ENCODE results near the gene CBLB.

Gene CBLB

DNA sequence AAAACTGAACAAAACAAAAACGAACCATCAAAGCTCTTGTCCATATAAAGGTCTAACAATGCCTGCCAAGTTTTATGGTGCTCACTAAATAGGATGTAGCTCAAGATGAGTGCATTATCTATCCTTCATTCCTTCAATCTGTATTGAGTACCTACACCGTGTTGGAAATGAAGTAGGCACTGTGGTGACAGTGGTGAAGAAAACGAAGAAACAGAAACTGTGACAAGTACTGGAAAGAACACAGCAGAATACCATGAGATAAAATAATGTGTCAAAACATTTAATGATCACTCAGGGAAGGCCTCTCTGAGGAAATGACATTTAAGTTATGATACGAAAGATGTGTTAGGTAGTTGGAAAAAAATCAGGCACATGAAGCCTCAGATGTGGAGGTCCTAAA, 36.2 kb downstream of the CBLB start:
- WGBS, 2 experiments (ENCODE audit: insufficient coverage in 2 of 2): 100% methylated on average over 1 to 3 of the region's 4 CpGs
- Histone ChIP-seq H3K4me3 (ENCODE audit: extremely low read depth, insufficient read depth, low read length, poor library complexity, severe bottlenecking) (no peak overlapping the region), H3K9me3 (ENCODE audit: control insufficient read depth, low read length) (no peaks in the 10 kb centered on the region), H3K36me3 (ENCODE audit: control insufficient read depth, insufficient read depth, low read length) (no peaks in the 10 kb centered on the region), H3K4me1 (ENCODE audit: control insufficient read depth, insufficient read depth, low read length, poor library complexity, severe bottlenecking) (peaks cover 24% of the 10 kb centered on the region), H3K27ac (ENCODE audit: low read depth, low read length, severe bottlenecking) (no peak overlapping the region)

DNA sequence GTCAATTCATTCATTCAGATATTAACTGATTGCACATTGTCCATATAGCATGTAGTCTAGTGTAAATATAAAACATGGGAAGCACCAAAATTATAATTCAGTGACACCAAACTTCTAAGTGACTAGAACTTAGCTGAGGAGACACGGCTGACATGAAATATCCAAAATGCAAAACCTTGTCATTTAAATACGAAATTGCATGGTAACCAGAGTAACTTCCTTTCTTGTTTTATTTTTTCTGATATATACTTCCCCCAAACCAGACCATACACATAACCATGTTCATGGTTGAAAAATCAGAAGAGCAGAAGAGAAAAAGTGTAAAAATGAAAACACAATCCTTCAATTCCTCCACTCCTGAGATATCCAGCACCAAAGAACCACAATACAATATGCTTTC, 38.0 kb downstream of the CBLB start:
- H3K4me3 ChIP-seq (ENCODE audit: extremely low read depth, insufficient read depth, low read length, poor library complexity, severe bottlenecking): no peak overlapping the region
- H3K4me1 ChIP-seq (ENCODE audit: control insufficient read depth, insufficient read depth, low read length, poor library complexity, severe bottlenecking): peaks cover 19% of the 10 kb centered on the region
- no peak overlapping the region for H3K27ac ChIP-seq (ENCODE audit: low read depth, low read length, severe bottlenecking)
- H3K9me3 ChIP-seq (ENCODE audit: control insufficient read depth, low read length): no peaks in the 10 kb centered on the region
- peaks cover 5% of the 10 kb centered on the region for H3K36me3 ChIP-seq (ENCODE audit: control insufficient read depth, insufficient read depth, low read length)
- WGBS, 2 experiments (ENCODE audit: insufficient coverage in 2 of 2): 100% methylated on average over 2 of the region's 2 CpGs; no CpG with 5 or more reads in 1 of the 2 experiments

DNA sequence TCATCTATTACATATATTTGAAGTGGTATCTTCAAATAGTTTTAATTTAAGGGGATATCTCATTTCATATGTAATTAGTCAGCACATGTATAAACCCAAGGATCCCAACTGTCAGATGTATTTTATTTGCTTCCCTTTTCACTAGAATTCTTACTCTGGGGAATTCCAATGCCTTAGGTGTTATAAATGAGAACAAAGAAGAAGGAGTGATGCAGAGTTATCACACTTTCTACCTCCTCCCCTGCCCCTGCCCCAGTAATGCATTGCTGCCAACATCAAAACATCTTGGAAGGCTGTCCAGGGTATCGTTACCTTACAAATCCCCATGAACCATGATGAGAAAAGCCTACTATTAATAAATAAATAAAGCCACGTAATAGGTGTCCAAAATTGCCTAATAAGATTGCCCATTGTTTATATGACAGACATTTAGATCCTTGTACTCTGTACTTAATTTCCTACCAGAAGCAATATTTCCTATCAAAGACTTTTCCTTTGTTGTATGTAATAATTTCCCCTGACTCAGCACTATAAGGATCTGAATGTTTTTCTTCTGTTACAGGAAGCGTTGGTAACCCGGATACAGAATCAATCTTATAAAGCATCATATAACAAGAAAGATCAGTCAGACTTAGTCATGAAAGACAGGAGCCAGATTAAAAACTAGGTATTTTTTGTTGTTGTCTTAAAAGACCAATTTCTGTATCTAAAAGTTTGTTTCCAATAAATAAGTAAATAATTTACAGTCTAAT, 38.8 kb downstream of the CBLB start:
- Histone ChIP-seq H3K36me3 (ENCODE audit: control insufficient read depth, insufficient read depth, low read length) (peaks cover 5% of the 10 kb centered on the region), H3K27ac (ENCODE audit: low read depth, low read length, severe bottlenecking) (no peak overlapping the region), H3K4me1 (ENCODE audit: control insufficient read depth, insufficient read depth, low read length, poor library complexity, severe bottlenecking) (peaks cover 17% of the 10 kb centered on the region), H3K9me3 (ENCODE audit: control insufficient read depth, low read length) (no peaks in the 10 kb centered on the region), H3K4me3 (ENCODE audit: extremely low read depth, insufficient read depth, low read length, poor library complexity, severe bottlenecking) (no peak overlapping the region)
- WGBS, 2 experiments (ENCODE audit: insufficient coverage in 2 of 2): 100% methylated on average over 2 of the region's 4 CpGs; no CpG with 5 or more reads in 1 of the 2 experiments

DNA sequence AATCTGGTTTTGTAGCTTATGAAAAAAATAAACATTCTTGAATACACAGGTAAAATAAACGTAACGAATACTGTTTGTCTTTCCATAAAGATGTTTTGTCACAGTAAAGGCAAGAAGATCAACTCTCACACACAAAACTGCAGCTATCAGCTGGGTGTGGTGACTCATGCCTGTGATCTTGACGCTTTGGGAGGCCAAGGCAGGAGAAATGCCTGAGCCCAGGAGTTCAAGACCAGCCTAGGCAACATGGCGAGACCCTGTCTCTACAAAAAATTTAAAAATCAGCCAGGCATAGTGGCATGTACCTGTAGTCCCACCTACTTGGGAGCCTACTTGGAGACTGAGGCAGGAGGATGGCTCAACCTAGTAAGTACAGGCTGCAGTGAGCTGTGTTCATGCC, 39.6 kb downstream of the CBLB start:
- WGBS, 2 experiments (ENCODE audit: insufficient coverage in 2 of 2): 83 to 94% methylated on average over 2 of the region's 4 CpGs
- H3K36me3 ChIP-seq (ENCODE audit: control insufficient read depth, insufficient read depth, low read length): peaks cover 7% of the 10 kb centered on the region
- peaks cover 25% of the 10 kb centered on the region for H3K4me1 ChIP-seq (ENCODE audit: control insufficient read depth, insufficient read depth, low read length, poor library complexity, severe bottlenecking)
- no peak overlapping the region for H3K27ac ChIP-seq (ENCODE audit: low read depth, low read length, severe bottlenecking)
- no peak overlapping the region for H3K4me3 ChIP-seq (ENCODE audit: extremely low read depth, insufficient read depth, low read length, poor library complexity, severe bottlenecking)
- no peaks in the 10 kb centered on the region for H3K9me3 ChIP-seq (ENCODE audit: control insufficient read depth, low read length)

DNA sequence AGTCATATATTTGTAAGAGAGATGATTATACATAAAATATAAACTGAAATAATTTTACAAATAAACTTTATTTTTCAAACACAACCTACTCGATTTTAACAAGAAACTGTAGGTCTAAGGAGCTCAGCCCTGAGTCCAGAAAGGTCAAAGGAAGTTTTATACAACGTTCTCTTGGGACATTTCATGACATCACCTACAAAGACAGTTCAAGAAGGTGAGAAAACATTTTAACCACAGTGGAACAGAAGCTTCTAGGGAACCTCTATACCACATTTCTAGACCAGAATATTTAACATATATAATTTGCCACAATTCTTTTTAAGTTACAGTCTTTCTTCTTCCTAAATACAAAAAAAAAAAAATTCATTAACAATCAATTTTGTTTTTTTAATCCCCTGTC, 40.1 kb downstream of the CBLB start:
- Histone ChIP-seq H3K9me3 (ENCODE audit: control insufficient read depth, low read length) (no peaks in the 10 kb centered on the region), H3K27ac (ENCODE audit: low read depth, low read length, severe bottlenecking) (no peak overlapping the region), H3K36me3 (ENCODE audit: control insufficient read depth, insufficient read depth, low read length) (peaks cover 12% of the 10 kb centered on the region), H3K4me3 (ENCODE audit: extremely low read depth, insufficient read depth, low read length, poor library complexity, severe bottlenecking) (no peak overlapping the region), H3K4me1 (ENCODE audit: control insufficient read depth, insufficient read depth, low read length, poor library complexity, severe bottlenecking) (peaks cover 31% of the 10 kb centered on the region)
- 60% methylated on average over 1 of the region's 2 CpGs; no CpG with 5 or more reads in 1 of the 2 experiments for WGBS, 2 experiments (ENCODE audit: insufficient coverage in 2 of 2)

DNA sequence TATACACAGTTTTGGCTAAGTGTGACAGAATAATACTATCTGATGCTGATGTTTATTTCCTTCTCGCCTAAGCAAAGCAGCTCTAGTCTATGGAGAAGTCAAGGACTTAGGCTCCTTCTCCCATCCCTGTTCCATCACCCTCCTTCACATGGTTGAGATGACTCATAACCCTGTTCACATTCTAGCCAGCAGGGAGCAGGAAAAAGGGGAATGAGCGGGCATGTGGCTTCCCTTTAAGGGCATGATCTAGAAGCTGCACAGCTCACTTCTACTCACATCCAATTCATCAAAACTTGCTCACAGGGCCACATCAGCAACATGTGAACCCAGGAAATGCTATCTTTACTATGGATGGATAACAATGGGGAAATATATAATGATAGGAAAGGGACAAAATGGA, 40.9 kb downstream of the CBLB start:
- H3K4me3 ChIP-seq (ENCODE audit: extremely low read depth, insufficient read depth, low read length, poor library complexity, severe bottlenecking): no peak overlapping the region
- H3K4me1 ChIP-seq (ENCODE audit: control insufficient read depth, insufficient read depth, low read length, poor library complexity, severe bottlenecking): peaks cover 34% of the 10 kb centered on the region
- no peaks in the 10 kb centered on the region for H3K9me3 ChIP-seq (ENCODE audit: control insufficient read depth, low read length)
- peak overlapping the region; percentile 44 for H3K27ac ChIP-seq (ENCODE audit: low read depth, low read length, severe bottlenecking)
- no CpG with 5 or more reads among the region's 2 CpGs for WGBS, 2 experiments (ENCODE audit: insufficient coverage in 2 of 2)
- H3K36me3 ChIP-seq (ENCODE audit: control insufficient read depth, insufficient read depth, low read length): peaks cover 12% of the 10 kb centered on the region

DNA sequence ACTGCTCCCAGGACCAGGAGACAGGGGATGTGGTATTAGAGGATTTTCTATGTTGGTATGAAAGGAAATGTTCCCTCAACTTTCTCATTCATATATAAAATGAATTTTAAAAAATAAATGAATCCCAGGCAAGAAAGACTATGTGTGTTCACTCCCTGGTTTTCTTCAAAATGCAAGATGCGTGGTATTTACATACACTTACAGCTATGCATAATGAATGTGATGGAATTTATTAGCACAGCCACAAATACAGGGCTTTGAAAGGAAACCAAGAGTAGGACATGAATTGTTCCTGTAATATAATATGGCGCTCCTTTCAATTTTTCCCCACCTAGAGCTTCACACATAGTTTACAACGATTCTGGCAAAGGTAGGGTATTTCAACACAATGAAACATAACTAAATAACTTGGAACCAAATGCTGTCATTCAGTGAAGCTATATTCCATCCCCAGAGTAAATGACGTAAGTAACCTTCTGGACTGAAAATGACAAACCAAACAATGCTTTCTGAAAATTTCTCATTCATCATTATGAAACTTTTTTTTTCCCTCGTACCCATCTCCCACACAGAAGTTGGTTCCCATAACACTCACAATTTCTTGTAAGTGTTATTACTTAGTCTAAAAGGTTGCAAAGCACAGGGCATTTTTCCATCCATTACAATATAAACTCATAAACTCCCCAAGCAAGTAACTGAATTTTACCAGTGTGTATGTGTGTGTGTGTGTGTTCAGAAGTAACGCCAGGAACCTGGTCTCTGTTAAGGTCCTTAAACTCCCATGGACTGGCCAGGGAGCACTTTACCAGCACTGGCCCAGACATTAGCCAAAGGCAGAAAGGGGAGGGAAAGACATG, 41.8 kb downstream of the CBLB start:
- Histone ChIP-seq H3K4me1 (ENCODE audit: control insufficient read depth, insufficient read depth, low read length, poor library complexity, severe bottlenecking) (peaks cover 44% of the 10 kb centered on the region), H3K36me3 (ENCODE audit: control insufficient read depth, insufficient read depth, low read length) (peaks cover 12% of the 10 kb centered on the region), H3K4me3 (ENCODE audit: extremely low read depth, insufficient read depth, low read length, poor library complexity, severe bottlenecking) (no peak overlapping the region), H3K9me3 (ENCODE audit: control insufficient read depth, low read length) (no peaks in the 10 kb centered on the region), H3K27ac (ENCODE audit: low read depth, low read length, severe bottlenecking) (no peak overlapping the region)
- 98 to 100% methylated on average over 1 to 4 of the region's 6 CpGs for WGBS, 2 experiments (ENCODE audit: insufficient coverage in 2 of 2)

DNA sequence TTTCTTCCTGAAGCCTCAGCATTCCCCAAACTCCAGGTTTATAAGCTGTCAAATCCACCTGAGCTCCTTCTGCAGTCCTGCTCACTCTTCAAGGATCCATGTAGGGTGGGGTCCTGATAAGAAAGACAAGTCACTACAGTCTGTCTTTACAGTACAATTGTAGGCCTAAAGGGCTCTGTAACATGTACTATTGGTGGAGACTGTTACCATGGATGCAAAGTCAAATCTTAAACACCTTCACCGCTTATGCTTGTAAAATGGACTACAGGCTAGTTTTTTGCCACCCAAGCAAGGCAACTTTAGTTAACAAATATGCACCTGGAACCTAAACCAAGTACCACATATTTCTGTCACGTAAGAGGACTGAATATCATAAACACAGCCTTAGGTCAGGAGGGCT, 44.7 kb downstream of the CBLB start:
- H3K9me3 ChIP-seq (ENCODE audit: control insufficient read depth, low read length): no peaks in the 10 kb centered on the region
- H3K4me3 ChIP-seq (ENCODE audit: extremely low read depth, insufficient read depth, low read length, poor library complexity, severe bottlenecking): no peak overlapping the region
- H3K4me1 ChIP-seq (ENCODE audit: control insufficient read depth, insufficient read depth, low read length, poor library complexity, severe bottlenecking): peaks cover 44% of the 10 kb centered on the region
- 100% methylated on average over 1 of the region's 2 CpGs; no CpG with 5 or more reads in 1 of the 2 experiments for WGBS, 2 experiments (ENCODE audit: insufficient coverage in 2 of 2)
- H3K27ac ChIP-seq (ENCODE audit: low read depth, low read length, severe bottlenecking): peak overlapping the region; percentile 79
- peaks cover 20% of the 10 kb centered on the region for H3K36me3 ChIP-seq (ENCODE audit: control insufficient read depth, insufficient read depth, low read length)

DNA sequence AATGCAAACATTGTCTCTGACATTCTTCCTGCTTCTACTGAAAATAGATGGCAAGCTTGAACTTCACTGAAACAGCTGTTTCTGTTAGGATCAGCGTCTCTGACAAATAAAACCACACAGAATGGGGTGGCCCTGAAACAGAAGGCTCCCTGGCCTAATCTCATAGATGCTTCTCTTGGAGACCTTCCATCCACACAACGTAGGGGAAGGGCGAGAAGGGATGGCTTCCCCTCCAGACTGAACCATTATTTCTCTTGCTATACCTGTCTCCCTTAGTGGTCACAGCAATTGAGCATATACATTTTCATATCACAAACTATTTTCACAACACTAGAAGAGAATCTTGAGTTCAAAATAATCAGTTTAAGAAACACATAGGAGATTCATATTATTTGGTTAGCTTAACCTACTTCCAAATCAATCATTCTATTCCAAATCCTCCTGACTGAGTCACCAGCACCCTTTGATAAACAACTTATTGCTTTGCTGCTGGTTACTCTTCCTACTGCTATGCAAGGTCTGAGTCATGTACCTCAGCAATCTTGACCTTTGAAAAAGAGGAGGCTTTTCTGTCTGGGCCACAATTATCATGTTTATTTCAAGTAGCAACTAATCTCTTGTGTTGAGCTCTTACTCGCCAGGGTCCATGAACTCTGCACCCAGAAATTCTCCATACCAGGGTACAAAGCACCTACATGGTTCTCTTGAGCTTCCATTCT, 45.5 kb downstream of the CBLB start:
- no peaks in the 10 kb centered on the region for H3K9me3 ChIP-seq (ENCODE audit: control insufficient read depth, low read length)
- peaks cover 44% of the 10 kb centered on the region for H3K4me1 ChIP-seq (ENCODE audit: control insufficient read depth, insufficient read depth, low read length, poor library complexity, severe bottlenecking)
- 83 to 90% methylated on average over 4 of the region's 4 CpGs for WGBS, 2 experiments (ENCODE audit: insufficient coverage in 2 of 2)
- peak overlapping the region; percentile 79 for H3K27ac ChIP-seq (ENCODE audit: low read depth, low read length, severe bottlenecking)
- H3K36me3 ChIP-seq (ENCODE audit: control insufficient read depth, insufficient read depth, low read length): peaks cover 20% of the 10 kb centered on the region
- H3K4me3 ChIP-seq (ENCODE audit: extremely low read depth, insufficient read depth, low read length, poor library complexity, severe bottlenecking): no peak overlapping the region

DNA sequence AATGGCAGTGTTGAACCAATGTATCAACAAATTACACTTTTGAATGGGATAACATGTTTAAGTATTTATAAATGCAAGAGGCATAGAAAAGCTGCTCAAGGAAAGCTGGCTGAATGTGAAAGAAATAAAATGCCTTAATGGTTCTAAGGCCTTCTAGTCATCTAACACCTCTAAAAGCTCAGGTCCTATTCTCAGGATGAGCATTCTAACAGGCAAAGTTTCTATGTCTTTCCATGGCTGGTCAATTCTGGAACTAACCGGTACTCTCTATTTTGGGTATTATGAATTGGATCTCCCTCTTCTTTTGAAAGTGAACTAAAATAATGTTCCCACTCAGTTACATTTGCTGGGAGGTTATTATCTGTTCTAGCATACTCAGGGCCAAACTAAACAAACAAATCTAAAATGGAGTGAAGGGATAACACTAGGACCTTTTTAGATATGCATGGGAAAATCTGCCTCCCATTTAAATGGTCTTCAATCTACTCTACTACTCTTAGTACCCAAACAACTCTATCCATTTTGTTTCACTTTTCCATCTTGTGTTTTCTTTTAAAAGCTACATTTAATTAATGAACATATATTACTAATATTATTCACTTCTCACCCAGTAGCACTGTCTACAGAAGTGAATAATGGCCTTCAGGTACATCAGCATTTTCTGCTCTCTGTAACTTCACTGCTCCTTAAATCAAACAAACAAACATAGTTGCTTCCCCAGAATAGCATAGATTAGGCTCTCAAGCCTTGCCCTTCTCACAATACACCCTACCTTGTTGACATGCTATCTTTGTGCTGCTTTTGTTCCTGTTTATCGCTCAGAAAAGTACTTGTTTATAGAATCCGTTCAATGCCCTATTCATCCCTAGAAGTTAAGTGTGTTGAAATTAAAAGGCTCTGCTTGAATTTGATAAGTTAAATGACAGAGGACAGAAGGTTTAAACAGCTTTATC, 46.4 kb downstream of the CBLB start:
- H3K9me3 ChIP-seq (ENCODE audit: control insufficient read depth, low read length): no peaks in the 10 kb centered on the region
- peak overlapping the region; percentile 79 for H3K27ac ChIP-seq (ENCODE audit: low read depth, low read length, severe bottlenecking)
- H3K4me1 ChIP-seq (ENCODE audit: control insufficient read depth, insufficient read depth, low read length, poor library complexity, severe bottlenecking): peaks cover 43% of the 10 kb centered on the region
- no peak overlapping the region for H3K4me3 ChIP-seq (ENCODE audit: extremely low read depth, insufficient read depth, low read length, poor library complexity, severe bottlenecking)
- WGBS, 2 experiments (ENCODE audit: insufficient coverage in 2 of 2): no CpG with 5 or more reads among the region's 3 CpGs
- H3K36me3 ChIP-seq (ENCODE audit: control insufficient read depth, insufficient read depth, low read length): peaks cover 20% of the 10 kb centered on the region
